H1 (cell line): ENCODE results near the gene UNC50. TPM values are rescaled to one million over a fixed set of nuclear protein-coding genes. Genes with fewer than 3 reads are reported as not detected.
A peak's percentile ranks its signal among the peaks of the same experiment; 100 is the strongest.

Source experiments
- CTCF ChIA-PET: fragments of 300-600 bp; sonication (Branson Sonifier 250); formaldehyde crosslinking; loops from one replicate; lab custom pipeline; 2021; ENCODE audit not compliant: partially characterized antibody; lab: Charles Lee
- POLR2A ChIA-PET: fragments of 300-600 bp; sonication (Branson Sonifier 250); formaldehyde crosslinking; loops from one replicate; lab custom pipeline; 2021; ENCODE audit warnings: inconsistent platforms; ENCODE audit not compliant: partially characterized antibody; lab: Charles Lee
- DNase-seq, 2 experiments: peaks; one replicate each; pipeline versions ENCODE4 v3.0.0 to v3.0.0-alpha.2; 2010 to 2022; ENCODE audit warnings: low spot score in 2 of 2, low read depth in 1 of 2, mixed read lengths in 1 of 2
- FAIRE-seq: peaks from 2 replicates; lab custom pipeline; 2011; peaks lifted over from hg19 to GRCh38; lab: Jason Lieb, UNC
- H2AFZ ChIP-seq: 2 replicates; pipeline ENCODE4 v1.8.1; 2012; ENCODE audit warnings: low read length, inconsistent platforms
- H2AK5ac ChIP-seq: 2 replicates; pipeline ENCODE4 v1.6.1; 2013; ENCODE audit warnings: low read depth, low read length
- H2BK120ac ChIP-seq: replicated peaks from 2 replicates; pipeline ENCODE3; 2013; ENCODE audit warnings: low read depth, low read length, inconsistent platforms
- H2BK12ac ChIP-seq: 2 replicates; pipeline ENCODE4 v1.6.1; 2013; ENCODE audit warnings: low read depth, low read length
- H2BK15ac ChIP-seq: 2 replicates; pipeline ENCODE4 v1.6.1; 2013; ENCODE audit warnings: low read length
- H2BK20ac ChIP-seq: 2 replicates; pipeline ENCODE4 v1.6.1; 2013; ENCODE audit warnings: low read length
- H2BK5ac ChIP-seq: 2 replicates; pipeline ENCODE4 v1.6.1; 2013; ENCODE audit warnings: low read depth, low read length
- H3K14ac ChIP-seq: 2 replicates; pipeline ENCODE4 v1.6.1; 2013; ENCODE audit warnings: inconsistent platforms; ENCODE audit not compliant: insufficient read length
- H3K18ac ChIP-seq: 2 replicates; pipeline ENCODE4 v1.6.1; 2013; ENCODE audit warnings: low read length; ENCODE audit errors: extremely low read depth
- H3K23ac ChIP-seq: 2 replicates; pipeline ENCODE4 v1.6.1; 2013; ENCODE audit warnings: inconsistent platforms; ENCODE audit not compliant: insufficient read length
- H3K23me2 ChIP-seq: 2 replicates; pipeline ENCODE4 v1.6.1; 2013; ENCODE audit warnings: low read depth, low read length
- H3K27ac ChIP-seq: 2 replicates; pipeline ENCODE4 v1.6.1; 2011; ENCODE audit warnings: low read depth, low read length, inconsistent platforms
- H3K27me3 ChIP-seq, 4 experiments: replicated peaks in 1 of 4; 1 replicate in 1 of 4; 2 replicates in 3 of 4; pipeline versions ENCODE4 v1.6.1 to v1.8.1; 2011 to 2013; ENCODE audit warnings: low read length in 3 of 4, mild to moderate bottlenecking in 3 of 4, inconsistent platforms in 2 of 4, mixed read lengths in 2 of 4, moderate library complexity in 1 of 4; ENCODE audit not compliant: control insufficient read depth in 3 of 4, insufficient read depth in 3 of 4; ENCODE audit errors: extremely low read depth in 1 of 4
- H3K36me3 ChIP-seq, 4 experiments: 2 replicates each; pipeline versions ENCODE4 v1.6.1 to v1.8.1; 2011 to 2013; ENCODE audit warnings: mild to moderate bottlenecking in 4 of 4, low read length in 3 of 4, moderate library complexity in 2 of 4, control low read depth in 1 of 4, inconsistent platforms in 1 of 4; ENCODE audit not compliant: insufficient read depth in 4 of 4, control insufficient read depth in 2 of 4
- H3K4ac ChIP-seq: replicated peaks from 2 replicates; pipeline ENCODE3; 2013; ENCODE audit warnings: low read length, low read depth, mixed read lengths, inconsistent platforms; ENCODE audit not compliant: insufficient read length
- H3K4me1 ChIP-seq, 4 experiments: replicated peaks in 1 of 4; 1 replicate in 1 of 4; 2 replicates in 3 of 4; pipeline versions ENCODE4 v1.6.1 to v1.8.1; 2011 to 2013; ENCODE audit warnings: low read length in 3 of 4, inconsistent platforms in 2 of 4, mixed read lengths in 1 of 4; ENCODE audit not compliant: insufficient read depth in 4 of 4, control insufficient read depth in 3 of 4
- H3K4me2 ChIP-seq, 2 experiments: 2 replicates each; pipeline versions ENCODE4 v1.6.1 to v1.8.1; 2011 to 2013; ENCODE audit warnings: low read depth in 2 of 2, low read length in 2 of 2, control low read depth in 1 of 2, inconsistent platforms in 1 of 2, mild to moderate bottlenecking in 1 of 2; ENCODE audit not compliant: insufficient read depth in 1 of 2
- H3K4me3 ChIP-seq, 4 experiments: fragments of 200-600, 300-600 bp in 1 of 4; sonication (generic), shearing (Covaris generic), sonication (Bioruptor Twin) in 1 of 4; 2 replicates each; pipeline versions ENCODE4 v1.5.1 to v1.8.1; 2011 to 2016; ENCODE audit warnings: low read length in 4 of 4, low read depth in 3 of 4, control low read depth in 2 of 4, inconsistent platforms in 2 of 4, mild to moderate bottlenecking in 2 of 4, mixed read lengths in 1 of 4, moderate library complexity in 1 of 4; ENCODE audit not compliant: insufficient read depth in 2 of 4; ENCODE audit errors: extremely low read depth in 1 of 4
- H3K56ac ChIP-seq: replicated peaks from 2 replicates; pipeline ENCODE3; 2013; ENCODE audit warnings: low read depth, mild to moderate bottlenecking, mixed read lengths, low read length, inconsistent platforms; ENCODE audit not compliant: insufficient read length
- H3K79me1 ChIP-seq: 2 replicates; pipeline ENCODE4 v1.6.1; 2013; ENCODE audit warnings: low read depth, low read length, control low read depth
- H3K79me2 ChIP-seq, 2 experiments: 2 replicates each; pipeline versions ENCODE4 v1.6.1 to v1.8.1; 2012 to 2013; ENCODE audit warnings: low read length in 2 of 2, mild to moderate bottlenecking in 2 of 2, inconsistent platforms in 1 of 2; ENCODE audit not compliant: insufficient read depth in 2 of 2, control insufficient read depth in 1 of 2
- H3K9ac ChIP-seq, 4 experiments: replicated peaks in 1 of 4; 1 replicate in 1 of 4; 2 replicates in 3 of 4; pipeline versions ENCODE4 v1.6.1 to v1.8.1; 2011 to 2013; ENCODE audit warnings: low read depth in 3 of 4, low read length in 3 of 4, control low read depth in 2 of 4, mild to moderate bottlenecking in 2 of 4, moderate library complexity in 2 of 4, inconsistent platforms in 1 of 4; ENCODE audit errors: extremely low read depth in 1 of 4
- H3K9me3 ChIP-seq, 2 experiments: 2 replicates each; pipeline versions ENCODE4 v1.6.1 to v1.8.1; 2012 to 2013; ENCODE audit warnings: mild to moderate bottlenecking in 2 of 2, moderate library complexity in 2 of 2, control low read depth in 1 of 2, inconsistent platforms in 1 of 2, low read depth in 1 of 2, low read length in 1 of 2, mixed read lengths in 1 of 2; ENCODE audit not compliant: insufficient read depth in 2 of 2
- H4K20me1 ChIP-seq, 2 experiments: replicated peaks in 1 of 2; 2 replicates each; pipeline versions ENCODE3 to v1.8.1; 2011 to 2013; ENCODE audit warnings: inconsistent platforms in 2 of 2, low read length in 2 of 2, mild to moderate bottlenecking in 1 of 2; ENCODE audit not compliant: insufficient read depth in 2 of 2, control insufficient read depth in 1 of 2
- H4K5ac ChIP-seq: 2 replicates; pipeline ENCODE4 v1.6.1; 2013; ENCODE audit warnings: low read length, low read depth, mixed read lengths, inconsistent platforms; ENCODE audit not compliant: insufficient read length
- H4K8ac ChIP-seq: 2 replicates; pipeline ENCODE4 v1.8.0; 2013; ENCODE audit warnings: mild to moderate bottlenecking, moderate library complexity, low read length, inconsistent platforms; ENCODE audit not compliant: insufficient read depth; ENCODE audit errors: extremely low read depth
- H4K91ac ChIP-seq: replicated peaks from 2 replicates; pipeline ENCODE3; 2013; ENCODE audit warnings: low read length, mixed read lengths, inconsistent platforms; ENCODE audit not compliant: insufficient read length
- SUZ12 ChIP-seq: fragments of 200-600 bp; sonication (generic); IDR thresholded peaks from 2 replicates; pipeline ENCODE4 v1.6.1; 2012; ENCODE audit warnings: mild to moderate bottlenecking, inconsistent platforms, low read length, moderate library complexity, mixed read lengths
- WGBS, 2 experiments: shearing (Covaris generic) in 1 of 2; methylation state at CpG; one replicate each; pipeline versions ENCODE4 v1.1.6 to v1.1.7; 2013 to 2015; ENCODE audit warnings: low lambda C conversion rate in 2 of 2, mixed read lengths in 2 of 2, inconsistent platforms in 1 of 2, low coverage in 1 of 2, missing lambda C conversion rate in 1 of 2; ENCODE audit not compliant: insufficient replicate concordance in 2 of 2, insufficient coverage in 1 of 2, insufficient read length in 1 of 2; ENCODE audit errors: extremely low coverage in 1 of 2, missing lambda C conversion rate in 1 of 2; 5-methylcytosine and 5-hydroxymethylcytosine counted together
- polyA plus RNA-seq, 7 experiments: library from polyadenylated mRNA; depleted of rRNA in 3 of 7; stranded (reverse) in 5 of 7; unstranded in 2 of 7; fragments of >200 nt in 5 of 7; fragments of 200-250 nt in 2 of 7; gene quantifications; 1 replicate in 5 of 7; 2 replicates in 1 of 7; 4 replicates in 1 of 7; pipeline versions ENCODE4 v1.2.1 to v1.2.3, GENCODE V29; 2011 to 2013; ENCODE audit warnings: missing spikeins in 2 of 7, mixed read lengths in 2 of 7
- total RNA-seq: library from RNA; stranded (reverse); fragmentation: NEBNext Ultra II Directional; extraction: Animal tissue kit (Norgen Biotek cat#: 25700); gene quantifications from 2 replicates; pipeline ENCODE4 v1.2.1, GENCODE V29; 2021

The UNC50 gene
- total and polyA plus RNA-seq, 2 of the 8 experiments (the other 6 are each of a cell fraction or from before 2014, with no cell fraction given): 33.4 to 58.5 TPM

DNA sequence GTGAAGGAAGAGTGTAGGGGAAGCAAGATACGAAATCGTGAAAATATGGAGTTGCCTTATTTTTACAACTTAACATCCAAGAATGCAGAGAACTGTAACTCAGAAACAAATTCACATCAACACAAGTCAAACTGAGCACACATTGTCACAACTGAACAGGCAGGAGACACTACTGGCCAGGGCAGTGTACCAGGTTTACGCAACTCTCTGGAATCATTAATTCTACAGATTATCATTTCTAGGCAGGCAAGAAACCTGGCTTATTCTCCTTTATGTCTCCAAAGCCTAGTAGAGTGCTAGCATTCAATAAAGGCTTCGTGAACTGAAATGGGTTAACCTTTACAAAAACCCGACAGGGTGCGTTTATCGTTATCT, 661 bp upstream of the UNC50 start:
- WGBS, 2 experiments: 24% methylated on average over 7 of the region's 7 CpGs; no CpG with 5 or more reads in 1 of the 2 experiments
- H3K36me3 ChIP-seq: peaks cover 2 to 35% (median 5%) of the 10 kb centered on the region in 4 experiments
- no peaks in the 10 kb centered on the region for H3K9me3 ChIP-seq
- H2AK5ac ChIP-seq: no peak overlapping the region
- peaks cover 0 to 10% (median 4%) of the 10 kb centered on the region in 4 experiments; a peak in 2 of 7 replicates for H3K4me1 ChIP-seq
- no peak for DNase-seq
- H4K5ac ChIP-seq: no peak overlapping the region
- peak overlapping the region; percentile 90 for H3K27ac ChIP-seq
- peaks cover 7% of the 10 kb centered on the region; the same call in 1 of the 2 replicates for H3K79me1 ChIP-seq
- no peak overlapping the region for H2BK5ac ChIP-seq
- TF ChIP-seq SUZ12: no peak
- H4K8ac ChIP-seq: peak overlapping the region; percentile 94; the same call in 1 of the 2 replicates
- H3K4me2 ChIP-seq: peak overlapping the region; percentile 87 to 98
- H3K9ac ChIP-seq: peak overlapping the region; percentile 82 to 91 (median 86)
- H3K14ac ChIP-seq: no peak overlapping the region
- peaks cover 8% of the 10 kb centered on the region for H3K23me2 ChIP-seq
- H3K4me3 ChIP-seq: peak overlapping the region; percentile 69 to 87 (median 80)
- no peaks in the 10 kb centered on the region for H3K27me3 ChIP-seq
- H3K23ac ChIP-seq: no peak overlapping the region
- H4K20me1 ChIP-seq: peaks cover 0 to 7% of the 10 kb centered on the region in 2 experiments
- H2BK15ac ChIP-seq: no peak overlapping the region
- peak overlapping the region; percentile 86 for H2AFZ ChIP-seq
- ChIA-PET CTCF (interaction anchor here (2.2 kb wide), 1 partner anchor 38 kb away, joined by 10 read pairs; no protein-coding TSS in a partner anchor), POLR2A (no interaction called here)
- H2BK12ac ChIP-seq: no peak overlapping the region
- no peak overlapping the region for H2BK120ac ChIP-seq
- H3K56ac ChIP-seq: peak overlapping the region; percentile 17
- H4K91ac ChIP-seq: no peak overlapping the region
- peak overlapping the region; percentile 13 for H3K4ac ChIP-seq
- no peak for FAIRE-seq
- no peak overlapping the region for H3K18ac ChIP-seq
- no peak overlapping the region for H2BK20ac ChIP-seq
- H3K79me2 ChIP-seq: peaks cover 17 to 47% of the 10 kb centered on the region in 2 experiments
